Fibroblast of gingiva (primary cell): ENCODE measurements around the gene TPRN.

Source experiments
- DNase-seq: peaks from one replicate; pipeline ENCODE4 v3.0.0-alpha.2; 2011; ENCODE audit warnings: low read depth

The TPRN gene

DNA sequence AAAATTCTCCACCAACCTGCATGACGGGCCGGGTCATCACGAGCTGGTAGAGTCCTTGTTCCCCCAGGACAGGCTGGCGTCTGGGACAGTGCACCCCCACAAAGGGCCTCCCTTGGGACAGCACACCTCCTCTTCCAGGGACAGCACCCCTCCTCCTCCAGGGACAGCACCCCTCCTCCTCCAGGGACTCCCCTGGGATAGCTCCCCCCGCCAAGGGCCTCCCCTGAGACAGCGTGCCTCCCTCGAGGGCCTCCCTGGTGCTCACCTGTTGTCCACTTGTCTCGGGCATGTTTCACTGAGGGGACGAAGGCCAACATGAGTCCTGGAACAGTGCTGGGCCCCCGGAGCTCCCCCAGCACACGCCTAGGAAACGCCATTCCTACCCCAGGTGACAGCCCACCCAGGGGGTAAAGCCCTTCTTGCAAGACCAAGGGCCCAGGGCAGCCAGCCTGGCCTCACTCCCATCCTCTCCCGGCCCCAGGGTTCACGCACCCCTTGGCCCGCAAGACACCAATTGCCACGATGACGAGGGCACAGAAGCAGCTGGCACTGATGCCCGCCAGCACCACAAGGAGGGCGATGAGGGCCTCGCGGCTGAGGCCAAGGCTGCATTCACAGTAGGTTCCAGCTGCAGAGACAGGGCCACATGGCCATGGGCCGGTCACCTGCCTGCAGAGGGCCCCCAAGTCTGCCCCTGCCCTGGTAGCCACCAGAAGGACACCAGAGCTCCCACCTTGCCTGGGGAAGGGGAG, 29.2 kb downstream of the TPRN start:
- DNase-seq = no peak

GRCh38 chr9:137170486-137171148, 29.9 kb downstream of the TPRN start:
- DNase-seq = no peak

GRCh38 chr9:137169896-137170358, 30.6 kb downstream of the TPRN start, which contains the start of gene LRRC26:
LRRC26 (minus strand) TSS chr9:137170051; CDS start chr9:137169943, 108 bp downstream.
- DNase-seq = no peak

DNA sequence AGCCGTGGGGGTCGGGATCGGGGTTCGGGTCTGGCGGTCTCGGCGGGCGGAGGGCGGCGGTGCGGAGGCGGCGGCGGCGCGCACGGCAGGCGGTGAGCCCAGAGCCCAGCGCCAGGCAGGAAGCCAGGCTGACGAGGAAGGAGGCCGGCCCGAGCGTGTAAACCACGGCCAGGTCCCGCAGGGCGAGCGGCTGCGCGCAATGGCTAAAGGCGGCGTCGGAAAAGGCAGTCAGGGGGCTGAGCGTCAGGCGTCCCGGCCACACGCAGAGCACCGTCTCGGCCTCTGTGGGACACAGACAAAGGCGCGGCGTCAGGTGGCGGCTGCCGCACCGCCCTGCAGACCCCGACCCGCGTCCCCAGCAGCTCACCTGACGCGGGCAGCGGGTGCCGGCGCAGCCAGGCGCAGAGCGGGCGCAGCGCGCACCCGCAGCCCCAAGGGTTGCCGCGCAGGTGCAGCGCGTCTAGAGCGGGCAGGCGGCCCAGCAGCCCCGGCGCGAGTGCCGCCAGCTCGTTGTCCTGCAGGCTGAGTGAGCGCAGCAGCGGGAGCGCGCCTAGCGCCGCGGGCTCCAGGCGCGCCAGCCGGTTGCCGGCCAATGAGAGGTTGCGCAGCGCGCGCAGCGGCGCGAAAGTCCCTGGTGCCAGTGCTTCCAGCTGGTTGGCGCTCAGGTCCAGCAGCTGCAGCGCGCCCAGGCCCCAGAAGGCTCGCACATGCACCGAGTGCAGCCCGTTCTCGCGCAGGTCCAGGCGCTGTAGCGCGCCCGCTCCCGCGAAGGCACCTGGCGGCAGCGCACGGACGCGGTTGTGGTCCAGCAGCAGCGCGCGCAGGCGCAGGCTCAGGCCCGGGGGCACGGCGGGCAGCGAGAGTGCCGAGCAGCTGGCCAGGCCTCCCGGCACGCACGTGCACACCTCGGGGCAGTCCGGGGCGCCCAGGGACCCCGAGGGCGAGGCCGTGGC, 31.4 kb downstream of the TPRN start:
- no peak for DNase-seq

GRCh38 chr9:137168573-137168903, 32.0 kb downstream of the TPRN start:
- DNase-seq = no peak

- DNase-seq = no peak
Observed at GRCh38 chr9:137167747-137168572, 32.6 kb downstream of the TPRN start.

DNA sequence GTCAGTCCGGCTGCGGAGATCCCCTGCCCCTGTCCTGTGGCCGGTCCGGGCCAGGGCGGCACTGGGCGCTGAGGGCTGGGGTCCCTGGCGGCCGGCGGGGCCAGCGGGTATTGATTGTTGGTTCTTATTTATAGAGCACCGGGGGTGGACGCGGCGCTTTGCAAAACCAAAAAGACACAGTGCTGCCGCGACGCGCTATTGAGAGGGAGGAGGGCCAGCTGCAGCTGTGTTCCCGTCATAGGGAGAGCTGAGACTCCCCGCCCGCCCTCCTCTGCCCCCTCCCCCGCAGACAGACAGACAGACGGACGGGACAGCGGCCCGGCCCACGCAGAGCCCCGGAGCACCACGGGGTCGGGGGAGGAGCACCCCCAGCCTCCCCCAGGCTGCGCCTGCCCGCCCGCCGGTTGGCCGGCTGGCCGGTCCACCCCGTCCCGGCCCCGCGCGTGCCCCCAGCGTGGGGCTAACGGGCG, 33.2 kb downstream of the TPRN start:
- DNase-seq = no peak

DNA sequence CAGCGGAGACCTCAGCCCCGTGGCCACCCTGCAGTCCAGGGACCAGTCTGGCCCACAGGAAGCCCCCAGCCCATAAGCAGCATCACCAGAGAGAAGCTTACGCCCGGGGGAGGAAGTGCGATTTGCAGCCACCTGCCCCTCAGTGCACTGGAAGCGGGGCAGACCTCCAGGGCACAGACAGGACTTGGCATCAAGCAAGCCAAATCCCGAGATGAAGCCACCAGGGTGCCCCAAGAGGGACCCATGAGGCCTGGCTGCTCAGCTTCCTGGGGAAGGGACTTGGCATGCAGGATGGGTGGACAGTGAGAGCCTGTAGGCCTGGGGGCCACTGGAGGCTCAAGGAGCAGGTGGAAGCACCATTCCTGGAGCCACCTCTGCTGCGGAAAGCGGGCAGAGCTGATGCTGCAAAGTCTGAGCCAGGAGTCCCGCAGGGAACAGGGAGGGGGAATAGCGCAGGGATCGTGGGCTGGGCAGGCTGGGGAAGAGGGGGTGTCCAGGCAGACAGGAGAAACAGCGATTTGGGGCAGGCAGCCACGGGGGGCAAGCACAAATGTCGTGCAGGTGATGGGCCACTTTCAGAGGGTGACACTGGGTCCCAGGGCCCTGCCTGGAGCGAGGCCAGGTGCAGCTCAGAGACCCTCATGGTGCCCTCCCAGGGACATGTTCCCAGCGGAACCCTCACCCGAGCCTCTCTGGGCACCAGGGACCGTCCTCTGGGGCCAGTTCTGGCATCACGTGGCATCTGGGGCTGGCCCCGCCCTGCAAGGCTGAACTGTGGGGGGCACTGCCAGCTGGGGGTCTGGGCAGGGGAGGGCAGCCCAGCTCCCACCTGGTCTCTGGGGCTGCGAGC, 33.9 kb downstream of the TPRN start:
- DNase-seq = no peak

DNA sequence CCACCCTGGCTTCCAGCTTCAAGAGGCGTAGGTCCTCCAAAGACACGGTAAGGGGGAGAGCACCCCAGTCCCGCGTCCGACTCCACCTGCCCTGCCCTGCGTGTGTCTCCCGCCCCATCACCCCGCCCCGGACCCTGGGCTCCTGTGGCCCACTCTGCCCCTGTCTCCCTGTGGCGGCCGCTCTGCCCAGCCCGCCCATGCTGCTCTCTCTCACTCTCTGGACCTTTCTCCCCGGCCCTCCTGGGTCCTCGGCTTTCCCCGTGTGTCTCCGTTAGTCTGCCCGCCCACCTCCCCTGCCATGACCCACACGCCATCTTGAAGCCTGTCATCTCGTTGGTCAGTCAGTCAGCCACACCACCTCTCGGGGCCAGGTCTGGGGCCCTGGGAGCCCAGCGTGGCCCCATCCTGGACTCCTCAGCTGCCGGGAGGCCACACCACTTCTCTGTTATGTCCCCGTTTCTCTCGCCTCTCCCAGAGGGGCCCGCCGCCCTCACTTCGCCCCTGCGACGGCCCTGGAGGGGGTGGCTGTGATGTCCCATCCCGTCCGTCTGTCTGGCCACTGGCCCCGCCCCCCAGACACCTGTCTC, 35.2 kb downstream of the TPRN start:
- DNase-seq = no peak

- DNase-seq = no peak
Observed at GRCh38 chr9:137164370-137165249, 35.9 kb downstream of the TPRN start.

- no peak for DNase-seq
Observed at GRCh38 chr9:137163805-137164204, 36.7 kb downstream of the TPRN start.

DNA sequence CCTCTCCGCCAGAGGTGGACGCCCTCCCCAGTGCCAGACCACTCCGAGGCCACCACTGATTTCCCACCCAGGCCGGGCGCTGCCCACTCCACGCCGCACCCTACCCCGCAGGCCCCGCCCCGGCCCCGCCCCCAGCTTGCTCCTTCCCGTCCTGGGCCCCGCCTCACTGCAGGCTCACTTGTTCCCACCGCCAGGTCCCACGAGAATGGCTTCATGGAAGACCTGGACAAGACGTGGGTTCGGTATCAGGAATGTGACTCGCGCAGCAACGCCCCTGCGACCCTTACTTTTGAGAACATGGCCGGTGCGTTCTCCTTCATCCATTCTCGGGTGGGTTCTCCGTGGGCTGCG, 37.2 kb downstream of the TPRN start:
- DNase-seq = no peak

DNA sequence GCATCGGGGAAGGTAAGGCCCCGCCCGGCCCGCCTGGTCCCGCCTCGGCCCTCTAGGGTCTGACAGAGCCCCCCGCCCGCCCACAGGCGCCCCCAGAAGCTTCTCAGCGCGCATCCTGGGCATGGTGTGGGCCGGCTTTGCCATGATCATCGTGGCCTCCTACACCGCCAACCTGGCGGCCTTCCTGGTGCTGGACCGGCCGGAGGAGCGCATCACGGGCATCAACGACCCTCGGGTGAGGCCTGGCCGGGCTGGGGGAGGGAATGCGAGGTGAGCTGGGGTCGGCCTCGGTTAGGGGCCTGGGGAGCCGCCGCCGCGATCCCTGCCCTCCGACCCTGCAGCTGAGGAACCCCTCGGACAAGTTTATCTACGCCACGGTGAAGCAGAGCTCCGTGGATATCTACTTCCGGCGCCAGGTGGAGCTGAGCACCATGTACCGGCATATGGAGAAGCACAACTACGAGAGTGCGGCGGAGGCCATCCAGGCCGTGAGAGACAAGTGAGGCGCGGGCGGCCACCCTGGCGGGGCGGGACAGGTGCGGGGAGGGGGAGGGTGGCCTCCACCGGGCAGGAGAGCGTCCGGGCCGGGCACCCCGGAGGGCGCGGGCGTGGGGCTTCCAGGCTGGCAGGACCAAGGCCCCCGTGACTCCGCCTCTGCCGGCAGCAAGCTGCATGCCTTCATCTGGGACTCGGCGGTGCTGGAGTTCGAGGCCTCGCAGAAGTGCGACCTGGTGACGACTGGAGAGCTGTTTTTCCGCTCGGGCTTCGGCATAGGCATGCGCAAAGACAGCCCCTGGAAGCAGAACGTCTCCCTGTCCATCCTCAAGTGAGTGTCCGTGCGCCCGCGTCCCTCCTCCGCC, 37.8 kb downstream of the TPRN start:
- DNase-seq = no peak

DNA sequence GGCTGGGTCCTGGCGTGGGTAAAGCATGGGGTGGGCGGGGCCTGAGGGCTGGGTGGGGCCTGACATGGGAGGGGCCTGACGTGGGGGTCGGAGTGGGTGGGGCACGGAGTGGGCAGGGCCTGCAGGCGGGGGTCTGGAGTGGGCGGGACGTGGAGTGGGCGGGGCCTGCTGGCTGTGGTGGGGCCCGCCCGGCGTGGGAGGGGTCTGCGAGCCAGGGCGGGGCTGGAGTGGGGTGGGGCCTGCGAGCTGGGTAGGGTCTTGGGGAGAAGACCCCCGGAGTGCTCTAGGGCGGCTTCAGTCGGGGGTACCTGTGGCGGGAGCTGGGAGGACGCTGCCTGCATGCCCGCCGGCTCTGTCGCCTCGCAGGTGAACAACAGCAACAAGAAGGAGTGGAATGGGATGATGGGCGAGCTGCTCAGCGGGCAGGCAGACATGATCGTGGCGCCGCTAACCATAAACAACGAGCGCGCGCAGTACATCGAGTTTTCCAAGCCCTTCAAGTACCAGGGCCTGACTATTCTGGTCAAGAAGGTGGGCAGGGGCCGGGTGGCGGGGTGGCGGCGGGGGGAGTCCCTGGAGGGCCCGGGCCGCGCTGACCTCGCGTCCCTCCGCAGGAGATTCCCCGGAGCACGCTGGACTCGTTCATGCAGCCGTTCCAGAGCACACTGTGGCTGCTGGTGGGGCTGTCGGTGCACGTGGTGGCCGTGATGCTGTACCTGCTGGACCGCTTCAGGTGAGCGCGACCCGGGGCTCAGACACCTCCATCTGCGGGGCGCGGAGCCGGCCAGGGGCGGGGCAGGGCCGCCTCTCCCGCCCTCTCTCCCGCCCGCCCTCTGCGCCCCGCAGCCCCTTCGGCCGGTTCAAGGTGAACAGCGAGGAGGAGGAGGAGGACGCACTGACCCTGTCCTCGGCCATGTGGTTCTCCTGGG, 38.7 kb downstream of the TPRN start:
- DNase-seq = no peak

DNA sequence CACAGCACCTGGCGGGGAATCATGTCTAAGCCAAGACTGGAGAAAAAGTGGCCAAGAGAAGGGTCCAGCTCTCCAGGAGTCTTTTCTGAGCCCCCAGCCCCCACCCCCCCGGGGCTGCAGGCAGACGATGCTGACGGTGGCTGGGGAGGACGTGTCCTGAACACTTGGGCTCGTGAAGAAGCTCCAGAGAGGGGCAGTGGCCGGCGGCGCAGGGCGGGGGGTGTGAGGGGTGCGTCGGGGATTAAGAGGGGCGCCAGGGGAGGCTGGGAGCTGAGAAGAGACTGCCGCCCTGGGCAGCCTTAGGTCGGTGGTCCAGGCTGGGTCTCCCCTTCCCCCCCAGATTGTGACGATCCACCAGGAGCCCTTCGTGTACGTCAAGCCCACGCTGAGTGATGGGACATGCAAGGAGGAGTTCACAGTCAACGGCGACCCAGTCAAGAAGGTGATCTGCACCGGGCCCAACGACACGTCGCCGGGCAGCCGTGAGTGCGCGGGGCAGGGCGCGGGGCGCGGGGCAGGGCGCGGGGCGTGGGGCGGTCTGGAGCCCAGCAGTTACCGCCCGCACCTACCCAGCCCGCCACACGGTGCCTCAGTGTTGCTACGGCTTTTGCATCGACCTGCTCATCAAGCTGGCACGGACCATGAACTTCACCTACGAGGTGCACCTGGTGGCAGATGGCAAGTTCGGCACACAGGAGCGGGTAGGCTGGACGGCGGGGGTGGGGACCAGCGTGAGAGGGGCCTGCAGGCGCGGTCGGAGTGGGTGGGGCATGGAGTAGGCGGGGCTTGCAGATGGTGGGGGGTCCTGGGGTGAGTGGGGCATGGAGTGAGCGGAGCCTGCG, 39.6 kb downstream of the TPRN start:
- no peak for DNase-seq

GRCh38 chr9:137160054-137160425, 40.5 kb downstream of the TPRN start:
- no peak for DNase-seq
